K562 (cell line): ENCODE measurements around the gene PRR23E. TPM values are rescaled to one million over a fixed set of nuclear protein-coding genes. Genes with fewer than 3 reads are reported as not detected.

Experiments
- ATAC-seq: fragments of 200-7000 bp; cut with Tn5 transposase; 3 replicates; pipeline ENCODE4 v1.9.1; 2020; ENCODE audit warnings: moderate library complexity
- BruUV-seq: library from RNA; stranded (reverse); fragments of 400-500 nt; replicated peaks from 2 replicates; lab custom pipeline; 2021; lab: Mats Ljungman, UMichigan
- CTCF ChIA-PET: fragments of 300-600 bp; formaldehyde crosslinking; extraction: SDS; loops from one replicate; lab custom pipeline; 2021; ENCODE audit warnings: low intra/inter-chr PET ratio; lab: Yijun Ruan, JAX
- POLR2A ChIA-PET: fragments of 300-600, 350-650 bp; sonication (Branson Sonifier 250); formaldehyde crosslinking; extraction: SDS; loops from one replicate; lab custom pipeline; 2021; ENCODE audit warnings: antibody characterized with exemption, inconsistent platforms; lab: Yijun Ruan, JAX
- DNase-seq, 4 experiments: peaks; one replicate each; pipeline versions ENCODE4 v3.0.0 to v3.0.0-alpha.2; 2011 to 2018; ENCODE audit warnings: low spot score in 3 of 4, mixed read lengths in 3 of 4; ENCODE audit errors: extremely low read depth in 1 of 4
- FAIRE-seq: peaks from 2 replicates; lab custom pipeline; 2011; peaks lifted over from hg19 to GRCh38; lab: Jason Lieb, UNC
- H2AFZ ChIP-seq: 2 replicates; pipeline ENCODE4 v1.6.0; 2011; ENCODE audit warnings: low read depth, low read length, control low read depth, inconsistent platforms
- H3K27ac ChIP-seq: fragments of 200-600 bp; 3 replicates; pipeline ENCODE4 v1.8.0; 2011; ENCODE audit warnings: low read depth, mild to moderate bottlenecking, control low read depth, inconsistent platforms, low read length, moderate library complexity, mixed read lengths; ENCODE audit errors: extremely low read depth
- H3K27me3 ChIP-seq, 2 experiments: fragments of 300-600 bp in 1 of 2; 2 replicates in 1 of 2; 3 replicates in 1 of 2; pipeline versions ENCODE4 v1.6.0 to v1.8.0; 2011; ENCODE audit warnings: inconsistent platforms in 2 of 2, low read length in 2 of 2, mild to moderate bottlenecking in 1 of 2, mixed read lengths in 1 of 2, moderate library complexity in 1 of 2; ENCODE audit not compliant: control insufficient read depth in 2 of 2, insufficient read depth in 2 of 2
- H3K36me3 ChIP-seq: fragments of 300-600 bp; 3 replicates; pipeline ENCODE4 v1.8.0; 2011; ENCODE audit warnings: mild to moderate bottlenecking, low read length, inconsistent platforms; ENCODE audit not compliant: control insufficient read depth, insufficient read depth
- H3K4me1 ChIP-seq, 2 experiments: fragments of 200-600 bp in 1 of 2; replicated peaks in 1 of 2; 2 replicates in 1 of 2; 3 replicates in 1 of 2; pipeline versions ENCODE4 v1.5.1 to v1.8.0; 2011; ENCODE audit warnings: inconsistent platforms in 2 of 2, low read length in 2 of 2, mild to moderate bottlenecking in 1 of 2, mixed read lengths in 1 of 2, moderate library complexity in 1 of 2; ENCODE audit not compliant: control insufficient read depth in 2 of 2, insufficient read depth in 2 of 2
- H3K4me2 ChIP-seq: 2 replicates; pipeline ENCODE4 v1.6.1; 2011; ENCODE audit warnings: low read length, control low read depth, inconsistent platforms, mixed read lengths; ENCODE audit not compliant: insufficient read depth
- H3K4me3 ChIP-seq: fragments of 200-600 bp; sonication (generic), shearing (Covaris generic); 2 replicates; pipeline ENCODE4 v1.5.1; 2016; ENCODE audit warnings: control low read depth, inconsistent platforms
- H3K79me2 ChIP-seq: fragments of 200-600 bp; 3 replicates; pipeline ENCODE4 v1.8.0; 2011; ENCODE audit warnings: low read length, inconsistent platforms; ENCODE audit not compliant: control insufficient read depth, insufficient read depth
- H3K9ac ChIP-seq, 2 experiments: 2 replicates each; pipeline versions ENCODE4 v1.6.0 to v1.6.1; 2011; ENCODE audit warnings: low read depth in 2 of 2, low read length in 2 of 2, control low read depth in 1 of 2, inconsistent platforms in 1 of 2, mild to moderate bottlenecking in 1 of 2, mixed read lengths in 1 of 2; ENCODE audit not compliant: insufficient read depth in 1 of 2
- H3K9me1 ChIP-seq: one replicate; pipeline ENCODE4 v1.6.0; 2011; ENCODE audit warnings: inconsistent platforms, mild to moderate bottlenecking, low read length, moderate library complexity; ENCODE audit not compliant: control insufficient read depth, insufficient read depth
- H3K9me3 ChIP-seq: replicated peaks from 2 replicates; pipeline ENCODE4 v1.5.1; 2011; ENCODE audit warnings: low read depth, low read length, inconsistent platforms; ENCODE audit not compliant: control insufficient read depth, insufficient read depth
- H4K20me1 ChIP-seq: replicated peaks from 2 replicates; pipeline ENCODE4 v1.6.1; 2011; ENCODE audit warnings: low read length, inconsistent platforms, mixed read lengths; ENCODE audit not compliant: control insufficient read depth, insufficient read depth
- DDX20 ChIP-seq: fragments of 450-650 bp; IDR thresholded peaks from 2 replicates; pipeline ENCODE4 v1.6.1; 2016; ENCODE audit warnings: missing genetic modification characterization, low read depth, mild to moderate bottlenecking, missing compliant biosample characterization, moderate library complexity
- HNRNPUL1 ChIP-seq: fragments of 200-400 bp; formaldehyde crosslinking; IDR thresholded peaks from 2 replicates; pipeline ENCODE4 v1.6.1; 2017; ENCODE audit warnings: low read length
- KAT7 ChIP-seq: sonication (generic); formaldehyde crosslinking; IDR thresholded peaks from 2 replicates; pipeline ENCODE4 v1.8.0; 2022; ENCODE audit warnings: missing genetic modification reagents, mild to moderate bottlenecking, borderline replicate concordance
- KDM1A ChIP-seq, 2 experiments: fragments of 450-650 bp; IDR thresholded peaks; 2 replicates each; pipeline ENCODE4 v1.6.1; 2016; ENCODE audit warnings: mild to moderate bottlenecking in 2 of 2
- MITF ChIP-seq: IDR thresholded peaks from 2 replicates; pipeline ENCODE4 v1.6.1; 2014; ENCODE audit warnings: antibody characterized with exemption
- PTRF ChIP-seq: fragments of 450-650 bp; IDR thresholded peaks from 2 replicates; pipeline ENCODE4 v1.6.1; 2016; ENCODE audit warnings: mild to moderate bottlenecking, missing genetic modification characterization, missing compliant biosample characterization
- SAFB ChIP-seq: fragments of 200-400 bp; formaldehyde crosslinking; IDR thresholded peaks from 2 replicates; pipeline ENCODE4 v1.6.1; 2017; ENCODE audit warnings: low read depth, low read length, borderline replicate concordance
- SNRNP70 ChIP-seq: fragments of 200-400 bp; formaldehyde crosslinking; optimal IDR thresholded peaks from 2 replicates; pipeline ENCODE3; 2017; ENCODE audit warnings: low read depth, low read length
- STAT5A ChIP-seq: IDR thresholded peaks from 2 replicates; pipeline ENCODE4 v1.6.1; 2012; ENCODE audit warnings: low read length, inconsistent platforms, borderline replicate concordance
- TAL1 ChIP-seq: fragments of 450-650 bp; IDR thresholded peaks from 2 replicates; pipeline ENCODE4 v1.6.1; 2016; ENCODE audit warnings: mild to moderate bottlenecking
- ZNF384 ChIP-seq: IDR thresholded peaks from 2 replicates; pipeline ENCODE4 v1.6.1; 2012; ENCODE audit warnings: low read depth, low read length, improper control_type of control experiment
- WGBS: fragments of 100-300 bp; shearing (Covaris generic); methylation state at CpG from one replicate; pipeline ENCODE4 v1.1.6; 2016; ENCODE audit warnings: low coverage, mixed read lengths; ENCODE audit not compliant: insufficient coverage; ENCODE audit errors: missing lambda C conversion rate; 5-methylcytosine and 5-hydroxymethylcytosine counted together
- in situ Hi-C: fragments of 300-500 bp; cut with MboI; formaldehyde crosslinking; loops from 4 replicates; pipeline ENCODE4 v1.15.0; 2018; ENCODE audit warnings: inconsistent platforms, mixed read lengths
- intact Hi-C: fragments of 100-400 bp; cut with micrococcal nuclease; formaldehyde crosslinking; loops from 2 replicates; pipeline ENCODE4 v1.14.2; 2022
- polyA plus RNA-seq, 8 experiments: library from polyadenylated mRNA; depleted of rRNA in 4 of 8; stranded (reverse) in 5 of 8; unstranded in 3 of 8; fragments of >200 nt; fragmentation: Nextera tagmentation in 2 of 8; fragmentation: Illumina TruSeq in 1 of 8; extraction: Ambion mirVana in 2 of 8; extraction: Trizol in 1 of 8; gene quantifications; 2 replicates each; pipeline versions ENCODE4 v1.2.1 to v1.2.3, GENCODE V29; 2011 to 2014; ENCODE audit warnings: inconsistent platforms in 1 of 8, missing spikeins in 1 of 8
- total RNA-seq, 7 experiments: library from RNA; depleted of rRNA in 6 of 7; stranded (reverse); fragments of >200 nt in 6 of 7; fragmentation: Illumina TruSeq in 2 of 7; extraction: Trizol in 2 of 7; gene quantifications; 2 replicates each; pipeline versions ENCODE4 v1.2.1 to v1.2.3, GENCODE V29; 2011 to 2021; ENCODE audit warnings: low replicate concordance in 1 of 7

The PRR23E gene
- total and polyA plus RNA-seq, 9 of the 15 experiments (the other 6 are each of a cell fraction or from before 2014, with no cell fraction given) = not detected

DNA sequence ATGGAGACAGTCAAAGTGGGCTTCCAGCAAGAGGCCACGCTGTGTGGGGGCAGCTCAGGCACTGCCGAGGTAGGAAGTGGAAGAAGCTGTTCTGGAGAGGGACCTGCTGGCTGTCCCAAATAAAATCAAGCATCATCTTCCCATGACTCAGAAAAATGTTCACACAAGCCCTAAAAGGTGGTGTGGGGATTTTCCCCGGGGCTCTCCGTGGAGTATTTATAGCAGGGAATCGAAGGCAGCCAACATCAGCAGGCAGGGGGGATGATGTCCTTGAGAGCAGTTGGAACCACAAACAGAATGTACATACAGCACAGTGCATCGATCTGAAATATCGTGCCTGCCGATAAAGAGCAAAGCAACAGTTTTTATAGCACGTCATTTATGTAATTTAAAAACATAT, 27.6 kb downstream of the PRR23E start:
- H3K27ac ChIP-seq = no peak overlapping the region

More for the DNA sequence above, 27.6 kb downstream of the PRR23E start:
- no peak overlapping the region for H3K9ac ChIP-seq
- no peak for FAIRE-seq
- H3K9me3 ChIP-seq = no peaks in the 10 kb centered on the region
- no peak overlapping the region for H2AFZ ChIP-seq
- WGBS = 3% methylated on average over 9 of the region's 9 CpGs
- no peaks in the 10 kb centered on the region for H3K9me1 ChIP-seq
- CTCF ChIA-PET = no interaction called here
- H3K36me3 ChIP-seq = no peaks in the 10 kb centered on the region
- H3K27me3 ChIP-seq = peaks cover 3 to 20% of the 10 kb centered on the region in 2 experiments; a peak in 3 of 5 replicates
- no peak overlapping the region for H3K4me3 ChIP-seq
- POLR2A ChIA-PET = no interaction called here
- no peaks in the 10 kb centered on the region for H3K79me2 ChIP-seq
- H3K4me1 ChIP-seq = no peaks in the 10 kb centered on the region
- TF ChIP-seq SNRNP70 = no peak
- TF ChIP-seq ZNF384 = no peak
- no peak for TF ChIP-seq STAT5A
- TF ChIP-seq MITF = no peak
- TF ChIP-seq TAL1 = no peak
- TF ChIP-seq PTRF (tag) = no peak
- no peak for TF ChIP-seq KAT7 (CRISPR knock-in tag)
- no peak for TF ChIP-seq DDX20
- no peak for TF ChIP-seq KDM1A (IDR thresholded peaks at IDR 0.05)
- TF ChIP-seq HNRNPUL1 = no peak
- no peak for TF ChIP-seq SAFB
- ATAC-seq = no peak
- H3K4me2 ChIP-seq = no peak overlapping the region
- H4K20me1 ChIP-seq = no peaks in the 10 kb centered on the region
- DNase-seq = no peak
- in situ Hi-C loops = no loop called here
- BruUV-seq = no TSS peak
- intact Hi-C loops = no loop called here
